Measurements from ENCODE around the gene SDHC.
A peak's percentile ranks its signal among the peaks of the same experiment; 100 is the strongest.

SDHC gene

DNA sequence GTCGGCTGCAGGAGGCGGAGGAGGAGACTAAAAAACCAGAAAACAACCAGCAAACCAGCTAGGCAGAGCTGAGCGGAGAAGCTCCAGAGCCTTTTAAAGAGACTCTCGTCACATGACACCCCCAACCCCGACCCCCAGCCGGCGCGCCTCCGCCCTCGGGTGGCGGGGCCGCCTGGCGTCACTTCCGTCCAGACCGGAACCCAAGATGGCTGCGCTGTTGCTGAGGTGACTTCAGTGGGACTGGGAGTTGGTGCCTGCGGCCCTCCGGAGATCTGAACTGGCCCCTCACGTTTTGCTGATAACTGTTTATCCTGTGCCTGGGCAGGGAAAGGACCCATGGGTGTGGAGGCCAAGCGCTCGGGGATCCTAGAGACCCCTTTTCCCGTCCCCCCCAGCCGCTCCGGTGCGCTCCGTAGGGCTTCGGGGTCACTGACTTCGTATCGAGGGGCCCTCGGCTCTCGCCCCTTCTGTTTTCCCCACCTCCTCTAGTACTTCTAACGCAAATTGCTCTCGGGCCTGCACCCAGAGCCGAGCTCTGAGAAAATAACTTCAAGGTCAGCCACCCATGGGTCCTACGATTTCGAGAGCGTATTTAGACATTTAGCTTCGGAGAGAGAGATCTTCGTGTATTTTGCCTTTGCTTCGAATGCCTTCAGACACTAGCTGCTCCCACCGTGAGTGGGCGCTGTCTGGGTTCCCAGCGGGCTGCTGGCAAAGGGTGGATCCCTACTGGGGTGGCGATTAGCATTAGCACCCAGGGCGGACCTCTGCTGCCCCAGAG lies at the start of gene SDHC:
TSS of gene SDHC (plus strand) at position 181 of the 781 bp plus-strand sequence. CDS start at position 206, 25 bp downstream.
- DNase-seq (ENCODE audit: low spot score) = peak; percentile 90

DNA sequence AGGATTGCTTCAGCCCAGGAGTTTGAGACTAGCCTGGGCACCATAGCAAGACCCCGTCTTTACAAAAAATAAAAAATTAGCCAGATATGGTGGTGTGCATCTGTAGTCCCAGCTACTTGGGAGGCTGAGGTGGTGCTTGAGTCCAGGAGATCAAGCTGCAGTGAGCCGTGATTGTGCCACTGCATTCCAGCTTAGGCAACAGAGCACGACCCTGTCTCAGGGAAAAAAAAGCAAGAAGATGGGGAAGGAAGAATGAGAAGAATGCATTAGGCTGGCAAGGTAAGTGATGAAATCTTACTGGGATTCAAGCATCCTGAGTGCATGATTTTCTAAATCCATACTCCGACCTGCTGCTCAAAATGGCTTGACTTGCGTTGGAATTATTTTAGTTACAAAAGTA lies 48.9 kb upstream of the SDHC start:
- no peak for DNase-seq (ENCODE audit: low spot score)

- DNase-seq (ENCODE audit: low spot score) = no peak
Observed at GRCh38 chr1:161266202-161266601, 48.0 kb upstream of the SDHC start.

- no peak for DNase-seq (ENCODE audit: low spot score)
Observed at GRCh38 chr1:161266836-161267235, 47.3 kb upstream of the SDHC start.

DNA sequence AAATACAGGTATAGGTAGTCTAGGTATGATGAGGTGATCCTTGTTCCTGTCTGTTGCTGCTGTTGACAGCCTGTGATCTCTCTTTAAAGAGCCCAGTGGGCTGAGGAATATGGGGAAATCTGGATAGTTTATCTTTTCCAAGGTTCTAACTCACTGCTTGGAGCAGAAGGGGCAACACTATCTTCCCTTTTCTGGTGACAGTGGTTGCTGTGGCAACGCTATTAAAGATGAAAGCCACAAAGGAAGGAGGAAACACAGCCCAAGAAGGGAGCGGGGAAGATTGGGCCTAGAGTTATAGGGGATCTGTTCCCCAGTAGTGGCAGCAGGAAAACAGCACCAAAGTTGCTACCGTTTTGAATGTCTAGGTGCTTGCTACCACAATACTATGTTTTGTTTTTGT lies 46.9 kb upstream of the SDHC start:
- no peak for DNase-seq (ENCODE audit: low spot score)

DNA sequence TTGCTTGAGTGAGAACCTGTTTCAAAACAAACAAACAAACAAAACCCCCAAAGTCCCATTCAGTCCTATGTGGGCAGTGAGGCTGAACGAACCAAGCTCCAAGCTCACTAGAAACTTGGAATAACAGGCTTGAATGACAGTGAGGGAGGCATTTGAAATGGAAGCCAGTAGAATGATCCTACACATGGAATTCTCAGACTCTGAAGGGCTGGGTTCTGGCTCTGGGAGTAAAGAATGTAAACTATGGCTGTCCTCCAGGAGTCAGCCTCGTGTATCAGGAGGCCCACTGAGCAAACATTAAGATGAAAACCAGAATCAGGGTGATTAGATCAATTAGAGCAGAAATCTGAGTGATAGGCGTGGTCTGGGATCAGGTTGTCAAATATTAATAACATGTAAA lies 40.8 kb upstream of the SDHC start:
- no peak for DNase-seq (ENCODE audit: low spot score)

DNA sequence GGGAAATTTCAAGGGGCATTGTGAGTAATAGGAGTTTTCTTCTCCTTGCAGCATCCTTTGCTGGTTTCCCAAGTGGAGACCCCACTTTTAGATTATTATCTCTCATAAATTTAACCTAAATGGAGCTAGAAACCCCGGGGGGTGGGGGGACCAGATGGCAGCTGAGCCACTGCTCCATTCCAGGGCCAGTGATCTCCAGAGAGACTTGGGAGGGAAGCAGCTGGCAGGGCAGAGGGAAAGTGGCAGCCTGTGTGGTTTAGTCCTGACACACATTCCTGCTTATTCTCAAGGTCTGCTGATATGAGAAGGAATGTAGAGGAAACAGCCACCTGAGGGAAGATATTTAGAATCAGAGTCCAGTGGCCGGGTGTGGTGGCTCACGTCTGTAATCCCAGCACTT lies 39.3 kb upstream of the SDHC start:
- DNase-seq (ENCODE audit: low spot score) = no peak

DNA sequence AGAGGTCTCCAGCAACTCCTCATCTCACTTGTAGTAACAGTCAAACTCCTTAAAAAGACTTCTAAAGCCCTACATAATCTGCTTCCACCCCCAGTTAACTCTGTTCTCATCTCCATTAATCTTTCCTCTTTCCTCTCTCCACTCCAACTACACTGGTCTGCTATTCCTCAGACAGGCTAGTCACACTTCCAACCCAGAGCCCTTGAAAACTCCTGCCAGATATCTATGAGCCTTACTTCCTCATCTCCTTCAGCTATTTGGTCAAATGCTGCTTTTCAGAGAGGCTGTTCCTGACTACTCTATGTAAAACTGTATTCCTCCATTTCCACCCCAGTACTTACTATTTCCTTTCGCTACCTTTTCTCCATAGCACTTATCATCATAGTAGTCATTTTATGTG lies 31.2 kb upstream of the SDHC start:
- DNase-seq (ENCODE audit: low spot score) = no peak

- DNase-seq (ENCODE audit: low spot score) = no peak
Observed at GRCh38 chr1:161285113-161285512, 29.1 kb upstream of the SDHC start.

- DNase-seq (ENCODE audit: low spot score) = no peak
Observed at GRCh38 chr1:161285521-161285920, 28.7 kb upstream of the SDHC start.

- peak; percentile 38 for DNase-seq (ENCODE audit: low spot score)
Observed at GRCh38 chr1:161287482-161288054, 26.6 kb upstream of the SDHC start.

DNA sequence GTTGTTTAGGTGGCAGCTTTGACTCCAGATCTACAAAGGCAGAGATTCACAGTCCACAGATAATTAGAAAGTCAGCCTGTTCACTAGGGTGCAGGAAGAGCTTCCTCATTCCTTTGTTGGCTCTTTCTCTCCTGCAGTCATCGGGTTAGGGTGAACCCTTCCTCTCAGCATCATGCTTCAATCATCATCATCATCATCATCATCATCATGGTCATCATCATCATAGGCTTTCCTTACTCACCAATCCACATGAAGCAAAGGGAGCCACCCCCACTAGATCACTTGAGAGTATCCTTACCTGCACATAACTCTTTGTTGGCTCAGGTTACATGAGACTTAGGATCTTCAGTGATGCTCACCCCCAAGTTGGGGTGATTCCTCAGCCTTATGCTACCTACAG lies 23.4 kb upstream of the SDHC start:
- no peak for DNase-seq (ENCODE audit: low spot score)

DNA sequence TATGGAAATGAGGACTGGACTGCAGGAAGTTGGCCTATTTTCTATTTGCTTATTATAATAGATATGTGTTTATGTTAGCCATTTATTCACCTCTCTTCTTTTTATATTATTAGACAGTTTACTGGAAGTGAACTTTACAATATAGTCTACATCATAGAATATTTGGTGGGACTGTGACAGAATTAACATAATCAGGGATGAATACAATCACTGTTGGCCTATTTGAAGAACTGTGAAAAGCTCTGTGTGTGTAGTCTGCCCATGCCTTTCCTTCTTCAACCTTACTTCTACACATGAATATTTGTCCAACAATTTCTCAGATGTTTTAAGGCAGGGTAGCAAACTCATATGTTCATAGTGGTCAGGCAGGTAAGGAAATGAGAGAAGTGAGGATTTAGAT lies 16.8 kb upstream of the SDHC start:
- DNase-seq (ENCODE audit: low spot score) = no peak

GRCh38 chr1:161298116-161298515 lies 16.1 kb upstream of the SDHC start:
- no peak for DNase-seq (ENCODE audit: low spot score)

GRCh38 chr1:161299347-161299746 lies 14.8 kb upstream of the SDHC start:
- no peak for DNase-seq (ENCODE audit: low spot score)

DNA sequence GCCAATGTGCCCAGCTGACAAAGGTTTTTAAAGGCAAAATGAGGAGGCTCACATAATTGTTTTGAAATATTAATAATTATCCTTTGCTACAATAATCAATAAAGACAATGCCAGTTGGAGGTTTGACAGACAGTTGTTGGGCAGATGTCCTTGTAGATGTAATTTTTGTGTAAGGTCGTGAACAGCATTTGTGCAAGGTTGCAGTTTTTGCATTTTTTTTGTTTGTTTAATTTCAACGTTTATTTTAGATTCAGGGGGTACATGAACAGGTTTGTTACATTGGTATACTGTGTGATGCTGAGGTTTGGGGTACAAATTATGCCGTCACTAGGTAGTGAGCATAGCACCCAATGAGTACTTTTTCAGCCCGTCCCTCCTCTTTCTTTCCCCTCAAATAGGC lies 13.7 kb upstream of the SDHC start:
- DNase-seq (ENCODE audit: low spot score) = no peak

DNA sequence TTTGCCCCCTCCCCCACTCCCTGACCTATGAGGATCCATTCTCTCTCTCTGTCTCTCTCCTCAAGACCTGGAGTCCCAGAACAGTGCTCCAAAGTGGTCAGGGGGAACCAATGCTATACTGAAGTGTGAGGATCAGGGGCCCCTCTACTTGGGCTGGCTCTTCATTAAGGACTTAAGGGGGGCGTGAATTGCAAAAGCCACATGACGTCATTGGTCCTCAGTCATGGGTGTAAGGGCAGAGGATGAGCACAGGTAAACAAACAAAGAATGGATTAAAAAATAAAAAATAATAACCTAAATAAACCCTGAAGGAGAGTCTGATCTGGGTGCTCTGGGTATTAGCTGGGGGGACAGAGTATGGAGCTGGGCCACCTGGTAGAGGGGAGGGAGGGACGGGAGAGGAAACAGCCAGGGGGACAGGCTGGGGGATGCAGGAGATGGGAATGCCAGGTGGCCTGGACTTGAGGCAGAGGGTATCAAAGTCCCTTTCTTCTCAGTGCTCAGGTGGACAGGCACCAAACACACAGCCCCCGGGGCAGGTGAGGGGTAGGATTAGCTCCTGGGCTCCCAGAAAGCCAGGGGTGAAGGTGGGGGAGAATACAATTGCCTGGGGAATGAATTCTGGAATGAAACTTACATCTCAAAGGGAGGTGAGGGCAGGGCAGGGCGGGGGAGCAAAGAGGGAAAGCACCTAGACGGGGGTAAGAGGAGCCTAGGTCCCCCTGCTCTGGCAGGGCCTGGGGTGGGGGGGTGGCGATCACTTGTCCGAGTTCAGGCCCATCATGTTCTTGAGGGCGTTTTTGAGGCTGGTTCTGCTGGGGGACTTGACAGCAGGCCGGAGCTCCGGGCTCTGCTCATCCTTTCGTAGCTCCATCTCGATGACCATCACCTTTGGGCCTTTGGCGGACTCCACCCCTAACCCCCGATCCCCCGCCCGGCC lies 9.0 kb upstream of the SDHC start:
- no peak for DNase-seq (ENCODE audit: low spot score)

GRCh38 chr1:161305867-161306519 lies 8.2 kb upstream of the SDHC start:
- DNase-seq (ENCODE audit: low spot score) = no peak

GRCh38 chr1:161307230-161307768 lies 6.9 kb upstream of the SDHC start:
- no peak for DNase-seq (ENCODE audit: low spot score)

GRCh38 chr1:161307892-161308638 lies 6.1 kb upstream of the SDHC start:
- DNase-seq (ENCODE audit: low spot score) = no peak

- no peak for DNase-seq (ENCODE audit: low spot score)
Observed at GRCh38 chr1:161309868-161310267, 4.3 kb upstream of the SDHC start, which contains the start of gene MPZ. MPZ (minus strand) TSS chr1:161309968; CDS start chr1:161309905, 63 bp downstream.
